ENCODE data around the gene MORF4L1.
A peak's percentile ranks its signal among the peaks of the same experiment; 100 is the strongest.
"Not testable (repeated sequence)": the region's sequence is repeated elsewhere in the genome, so short reads cannot be mapped to it uniquely, and the experiment has no call there.

Gene MORF4L1, protein sequence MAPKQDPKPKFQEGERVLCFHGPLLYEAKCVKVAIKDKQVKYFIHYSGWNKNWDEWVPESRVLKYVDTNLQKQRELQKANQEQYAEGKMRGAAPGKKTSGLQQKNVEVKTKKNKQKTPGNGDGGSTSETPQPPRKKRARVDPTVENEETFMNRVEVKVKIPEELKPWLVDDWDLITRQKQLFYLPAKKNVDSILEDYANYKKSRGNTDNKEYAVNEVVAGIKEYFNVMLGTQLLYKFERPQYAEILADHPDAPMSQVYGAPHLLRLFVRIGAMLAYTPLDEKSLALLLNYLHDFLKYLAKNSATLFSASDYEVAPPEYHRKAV

DNA sequence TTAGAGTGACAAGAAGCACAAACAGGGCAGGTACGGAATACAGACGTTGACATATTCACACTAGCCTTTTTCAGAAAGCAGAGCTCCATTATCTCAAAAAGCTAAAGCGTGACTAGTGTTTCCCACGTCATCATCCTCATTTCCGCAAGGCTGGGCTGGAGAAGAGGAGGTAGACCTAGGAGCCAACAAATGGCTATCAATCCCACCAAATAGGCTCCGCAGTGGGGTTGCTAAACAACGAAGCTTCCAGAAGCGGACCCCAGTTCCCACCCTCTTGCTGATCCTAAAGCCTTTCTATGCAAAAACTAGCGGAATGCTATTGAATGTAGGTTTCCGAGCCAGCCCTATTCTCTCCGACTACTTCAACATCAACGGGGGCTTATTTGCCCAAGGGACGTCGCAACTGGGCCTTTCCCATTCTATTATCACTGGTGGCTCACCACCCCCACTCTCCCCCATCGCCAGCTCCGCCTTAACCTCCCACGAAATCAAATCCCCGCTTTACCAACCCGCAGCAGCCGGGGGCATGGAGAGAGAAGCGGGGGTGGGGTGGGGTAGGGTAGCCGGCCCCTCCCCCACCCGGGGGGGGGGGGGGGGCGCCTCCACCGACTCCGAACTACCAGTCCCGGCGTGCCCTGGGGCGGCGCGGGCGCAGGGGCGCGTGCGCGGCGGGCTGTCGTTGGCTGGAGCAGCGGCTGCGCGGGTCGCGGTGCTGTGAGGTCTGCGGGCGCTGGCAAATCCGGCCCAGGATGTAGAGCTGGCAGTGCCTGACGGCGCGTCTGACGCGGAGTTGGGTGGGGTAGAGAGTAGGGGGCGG is at the start of gene MORF4L1:
MORF4L1 (plus strand) TSS at position 736 of the 817 bp plus-strand sequence. CDS start 128 bp downstream, outside the sequence.
- no peaks in the 10 kb centered on the region for H3K36me3 ChIP-seq (ENCODE audit: control insufficient read depth, insufficient read depth, low read length)
- H3K9ac ChIP-seq (ENCODE audit: low read length), result peak within 1 kb of the TSS; percentile 100
- H3K27me3 ChIP-seq (ENCODE audit: control insufficient read depth, insufficient read depth, low read length), result no peaks in the 10 kb centered on the region
- H3K27ac ChIP-seq (ENCODE audit: low read depth, low read length), result peak within 1 kb of the TSS; percentile 100
- peak within 1 kb of the TSS; percentile 97 for H3K4me3 ChIP-seq (ENCODE audit: low read length)
- H3K4me1 ChIP-seq (ENCODE audit: control insufficient read depth, insufficient read depth, low read length), result peaks cover 4% of the 10 kb centered on the region

DNA sequence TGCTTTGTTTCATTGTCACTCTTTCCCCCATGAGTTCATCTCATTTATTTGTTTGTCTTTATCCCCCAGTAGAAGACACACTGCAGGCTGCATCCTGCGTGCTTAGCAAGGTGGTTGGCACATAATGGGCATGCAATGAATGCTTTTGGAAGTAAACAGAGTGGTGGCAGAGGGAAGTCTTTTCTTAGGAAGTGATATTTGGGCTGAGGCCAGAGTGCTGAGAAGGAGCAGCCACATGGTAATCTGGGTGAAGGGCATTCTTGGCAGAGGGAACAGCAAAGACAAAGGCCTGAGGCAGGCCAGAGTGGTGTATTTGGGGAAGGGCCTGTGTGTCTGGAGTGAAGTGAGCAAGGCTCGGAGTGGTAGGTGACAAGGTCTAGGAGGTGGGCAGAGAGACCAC is 43.8 kb upstream of the MORF4L1 start:
- Histone ChIP-seq H3K36me3 (ENCODE audit: control insufficient read depth, insufficient read depth, low read length) (no peaks in the 10 kb centered on the region), H3K4me3 (ENCODE audit: low read length) (no peak overlapping the region), H3K4me1 (ENCODE audit: control insufficient read depth, insufficient read depth, low read length) (peaks cover 3% of the 10 kb centered on the region), H3K27me3 (ENCODE audit: control insufficient read depth, insufficient read depth, low read length) (no peaks in the 10 kb centered on the region), H3K9ac (ENCODE audit: low read length) (no peak overlapping the region), H3K27ac (ENCODE audit: low read depth, low read length) (no peak overlapping the region)

DNA sequence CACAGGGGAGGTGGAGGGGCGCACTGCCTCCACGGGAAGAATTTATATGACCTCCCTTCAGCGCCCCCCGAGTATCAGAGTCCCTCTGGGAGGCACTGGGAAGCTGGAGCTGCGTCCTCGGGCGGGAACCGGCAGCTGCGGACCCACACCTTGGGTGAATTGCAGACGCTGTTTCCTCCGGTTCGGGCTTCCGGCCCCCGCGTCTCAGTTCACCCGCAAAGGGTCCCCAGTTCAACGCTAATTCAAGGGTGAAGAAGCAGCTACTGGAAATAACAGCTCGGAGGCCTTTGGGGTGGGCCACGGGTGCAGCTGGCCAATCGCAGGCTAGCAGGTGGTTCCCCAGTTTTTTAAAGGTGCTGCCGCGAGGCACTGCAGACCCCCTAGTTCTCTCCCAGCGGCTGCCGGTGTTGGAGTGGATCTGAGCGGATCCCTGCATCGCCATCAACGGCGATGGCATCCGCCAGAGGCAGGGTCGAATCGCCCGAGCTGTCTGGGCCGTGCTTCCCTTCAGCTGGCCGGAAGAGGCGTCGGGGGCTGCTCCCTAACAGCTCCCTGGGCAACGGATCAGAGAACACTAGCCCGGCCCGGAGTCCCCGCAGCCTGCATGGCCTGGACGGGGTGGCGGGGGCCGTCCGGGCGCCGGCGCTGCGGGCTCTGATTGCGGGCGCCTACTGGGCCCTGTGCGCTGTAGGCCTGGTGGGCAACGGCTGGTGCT is 42.0 kb upstream of the MORF4L1 start:
- Histone ChIP-seq H3K36me3 (ENCODE audit: control insufficient read depth, insufficient read depth, low read length) (no peaks in the 10 kb centered on the region), H3K27ac (ENCODE audit: low read depth, low read length) (no peak overlapping the region), H3K4me3 (ENCODE audit: low read length) (no peak overlapping the region), H3K27me3 (ENCODE audit: control insufficient read depth, insufficient read depth, low read length) (no peaks in the 10 kb centered on the region), H3K4me1 (ENCODE audit: control insufficient read depth, insufficient read depth, low read length) (no peaks in the 10 kb centered on the region), H3K9ac (ENCODE audit: low read length) (no peak overlapping the region)

DNA sequence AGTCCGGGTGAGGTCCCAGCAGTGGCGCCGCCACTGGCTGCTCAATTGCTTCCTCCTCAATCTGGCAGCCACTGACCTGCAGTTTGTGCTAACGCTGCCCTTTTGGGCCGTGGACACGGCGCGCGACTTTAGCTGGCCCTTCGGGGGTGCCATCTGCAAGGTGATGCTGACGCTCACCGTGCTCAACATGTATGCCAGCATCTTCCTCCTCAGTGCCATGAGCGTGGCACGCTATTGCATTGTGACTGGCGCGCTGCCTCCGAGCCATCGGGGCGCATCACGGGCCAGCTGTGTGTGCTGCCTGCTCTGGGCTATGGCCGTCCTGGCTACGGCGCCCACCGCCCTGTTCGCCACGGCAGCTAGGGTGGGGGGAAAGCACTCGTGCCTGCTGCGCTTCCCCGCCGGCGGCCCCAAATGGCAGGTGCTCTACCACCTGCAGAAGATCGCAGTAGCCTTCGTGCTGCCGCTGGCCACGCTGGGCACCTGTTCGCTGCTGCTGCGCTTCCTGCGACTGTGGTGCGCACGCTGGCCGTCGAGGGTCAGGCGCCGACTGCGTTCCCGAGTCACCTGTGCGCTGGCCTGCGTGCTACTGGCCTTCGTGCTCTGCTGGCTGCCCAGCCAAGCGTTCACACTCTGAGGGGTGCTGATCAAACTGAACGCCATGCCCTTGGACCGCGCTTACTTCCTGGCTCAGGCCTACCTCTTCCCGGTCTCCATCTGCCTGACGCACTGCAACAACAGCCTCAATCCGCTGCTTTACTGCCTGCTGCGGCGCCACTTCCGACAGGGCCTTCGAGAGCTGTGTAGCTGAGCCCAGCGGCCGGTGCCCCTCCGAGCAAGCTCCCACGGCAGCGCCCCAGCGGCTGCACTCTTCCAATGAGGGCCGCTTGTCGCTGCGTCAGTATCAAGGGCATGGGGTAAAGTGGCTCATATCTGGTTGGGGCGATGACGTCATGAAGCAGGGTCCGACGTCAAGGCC is 41.2 kb upstream of the MORF4L1 start:
- H3K27ac ChIP-seq (ENCODE audit: low read depth, low read length), result no peak overlapping the region
- H3K27me3 ChIP-seq (ENCODE audit: control insufficient read depth, insufficient read depth, low read length), result no peaks in the 10 kb centered on the region
- no peaks in the 10 kb centered on the region for H3K36me3 ChIP-seq (ENCODE audit: control insufficient read depth, insufficient read depth, low read length)
- H3K9ac ChIP-seq (ENCODE audit: low read length), result no peak overlapping the region
- H3K4me1 ChIP-seq (ENCODE audit: control insufficient read depth, insufficient read depth, low read length), result no peaks in the 10 kb centered on the region
- H3K4me3 ChIP-seq (ENCODE audit: low read length), result no peak overlapping the region

DNA sequence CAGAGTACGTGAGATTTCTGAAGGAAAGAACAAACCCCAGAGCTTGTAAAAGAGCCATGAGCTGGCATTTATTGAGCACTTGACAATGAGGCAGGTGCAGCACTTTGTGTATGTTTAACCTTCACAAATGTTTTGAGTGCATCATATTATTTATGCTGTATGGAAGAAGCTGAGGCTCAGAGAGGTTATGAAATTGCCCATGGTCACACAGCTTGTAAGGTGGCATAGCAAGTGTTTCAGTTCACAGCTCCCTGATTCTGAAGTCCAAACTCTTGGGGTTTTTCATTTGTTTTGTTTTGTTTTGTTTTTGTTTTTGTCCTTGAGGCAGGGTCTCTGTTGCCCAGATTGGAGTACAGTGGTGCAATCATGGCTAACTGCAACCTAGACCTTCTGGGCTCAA is 36.4 kb upstream of the MORF4L1 start:
- no peak overlapping the region for H3K9ac ChIP-seq (ENCODE audit: low read length)
- no peak overlapping the region for H3K4me3 ChIP-seq (ENCODE audit: low read length)
- no peaks in the 10 kb centered on the region for H3K4me1 ChIP-seq (ENCODE audit: control insufficient read depth, insufficient read depth, low read length)
- no peaks in the 10 kb centered on the region for H3K27me3 ChIP-seq (ENCODE audit: control insufficient read depth, insufficient read depth, low read length)
- no peak overlapping the region for H3K27ac ChIP-seq (ENCODE audit: low read depth, low read length)
- H3K36me3 ChIP-seq (ENCODE audit: control insufficient read depth, insufficient read depth, low read length), result no peaks in the 10 kb centered on the region

DNA sequence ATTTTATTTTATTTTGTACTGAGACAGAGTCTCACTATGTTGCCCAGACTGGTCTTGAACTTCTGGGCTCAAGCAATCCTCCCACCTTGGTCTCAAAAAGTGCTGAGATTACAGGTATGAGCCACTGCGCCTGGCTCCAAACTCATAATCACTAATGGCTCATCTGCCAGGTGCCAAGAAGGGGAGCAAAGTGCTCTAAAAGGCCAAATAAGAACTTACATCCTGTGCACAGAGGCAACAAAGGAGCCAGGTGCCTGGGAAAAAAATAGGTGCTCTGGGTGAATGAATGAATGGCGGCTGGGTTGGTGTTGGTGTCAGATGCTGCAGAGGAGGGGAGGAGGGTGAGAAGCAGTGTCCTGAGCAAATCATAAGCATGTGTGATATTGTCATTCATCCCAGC is 35.6 kb upstream of the MORF4L1 start:
- Histone ChIP-seq H3K9ac (ENCODE audit: low read length) (no peak overlapping the region), H3K4me1 (ENCODE audit: control insufficient read depth, insufficient read depth, low read length) (no peaks in the 10 kb centered on the region), H3K36me3 (ENCODE audit: control insufficient read depth, insufficient read depth, low read length) (no peaks in the 10 kb centered on the region), H3K27me3 (ENCODE audit: control insufficient read depth, insufficient read depth, low read length) (no peaks in the 10 kb centered on the region), H3K27ac (ENCODE audit: low read depth, low read length) (no peak overlapping the region), H3K4me3 (ENCODE audit: low read length) (no peak overlapping the region)

DNA sequence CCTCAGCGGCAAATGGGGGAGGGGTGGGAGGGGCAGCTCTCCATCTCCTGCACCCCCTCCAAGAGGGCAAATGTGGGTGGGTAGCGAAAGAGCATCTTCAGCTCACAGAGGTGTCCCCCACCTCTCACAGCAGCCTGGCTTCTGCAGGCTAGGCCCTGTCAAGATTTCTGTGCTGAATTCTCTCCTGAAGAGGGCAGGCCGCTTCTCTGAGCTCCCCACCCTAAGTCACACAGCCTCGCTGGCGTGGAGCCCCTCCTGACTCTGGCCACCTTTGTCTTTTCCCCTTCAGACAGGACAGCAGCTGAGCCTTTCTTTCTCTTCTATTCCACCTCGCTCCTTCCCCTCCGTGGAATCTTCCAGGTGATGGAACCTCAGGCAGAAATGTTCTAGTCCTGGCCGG is 35.1 kb upstream of the MORF4L1 start:
- no peaks in the 10 kb centered on the region for H3K36me3 ChIP-seq (ENCODE audit: control insufficient read depth, insufficient read depth, low read length)
- no peak overlapping the region for H3K9ac ChIP-seq (ENCODE audit: low read length)
- no peaks in the 10 kb centered on the region for H3K27me3 ChIP-seq (ENCODE audit: control insufficient read depth, insufficient read depth, low read length)
- H3K4me1 ChIP-seq (ENCODE audit: control insufficient read depth, insufficient read depth, low read length), result no peaks in the 10 kb centered on the region
- H3K27ac ChIP-seq (ENCODE audit: low read depth, low read length), result no peak overlapping the region
- H3K4me3 ChIP-seq (ENCODE audit: low read length), result no peak overlapping the region

DNA sequence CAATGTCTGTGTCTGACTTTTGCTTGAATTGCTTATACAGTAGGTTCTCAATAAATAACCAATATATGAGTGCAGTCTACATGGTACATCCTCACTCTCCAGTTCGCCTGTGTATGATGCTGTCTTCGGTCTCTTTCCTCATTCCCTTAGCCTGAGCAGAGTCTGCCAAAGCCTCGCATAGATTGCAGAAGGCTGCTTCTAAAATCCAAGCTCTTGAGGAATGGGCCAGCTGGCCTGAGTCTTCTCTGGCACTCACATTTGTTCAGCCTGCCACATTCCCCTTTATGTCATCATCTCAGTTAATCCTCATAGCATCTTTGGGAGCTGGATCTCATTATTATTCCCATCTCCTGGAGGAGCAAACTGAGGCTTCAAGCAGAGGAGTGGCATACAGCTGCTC is 34.2 kb upstream of the MORF4L1 start:
- Histone ChIP-seq H3K27ac (ENCODE audit: low read depth, low read length) (no peak overlapping the region), H3K4me1 (ENCODE audit: control insufficient read depth, insufficient read depth, low read length) (no peaks in the 10 kb centered on the region), H3K36me3 (ENCODE audit: control insufficient read depth, insufficient read depth, low read length) (no peaks in the 10 kb centered on the region), H3K9ac (ENCODE audit: low read length) (no peak overlapping the region), H3K27me3 (ENCODE audit: control insufficient read depth, insufficient read depth, low read length) (no peaks in the 10 kb centered on the region), H3K4me3 (ENCODE audit: low read length) (no peak overlapping the region)

DNA sequence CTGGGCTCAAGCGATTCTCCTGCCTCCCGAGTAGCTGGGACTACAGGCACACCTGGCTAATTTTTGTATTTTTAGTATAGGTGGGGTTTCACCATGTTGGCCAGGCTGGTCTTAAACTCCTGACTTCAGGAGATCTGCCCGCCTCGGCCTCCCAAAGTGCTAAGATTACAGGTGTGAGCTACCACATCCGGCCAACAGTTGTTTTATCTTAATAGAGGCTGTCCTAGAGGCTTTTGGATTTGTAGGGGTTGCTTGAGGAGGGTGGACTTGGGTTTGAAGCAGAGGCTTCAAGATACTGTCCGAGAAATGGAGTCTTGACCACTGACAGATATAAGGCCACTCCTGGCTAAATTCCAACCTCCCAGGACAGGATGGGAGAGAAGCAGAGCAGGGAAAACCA is 33.5 kb upstream of the MORF4L1 start:
- H3K27ac ChIP-seq (ENCODE audit: low read depth, low read length); H3K4me3 ChIP-seq (ENCODE audit: low read length); H3K4me1 ChIP-seq (ENCODE audit: control insufficient read depth, insufficient read depth, low read length); H3K9ac ChIP-seq (ENCODE audit: low read length); H3K36me3 ChIP-seq (ENCODE audit: control insufficient read depth, insufficient read depth, low read length); H3K27me3 ChIP-seq (ENCODE audit: control insufficient read depth, insufficient read depth, low read length): not testable (repeated sequence)

DNA sequence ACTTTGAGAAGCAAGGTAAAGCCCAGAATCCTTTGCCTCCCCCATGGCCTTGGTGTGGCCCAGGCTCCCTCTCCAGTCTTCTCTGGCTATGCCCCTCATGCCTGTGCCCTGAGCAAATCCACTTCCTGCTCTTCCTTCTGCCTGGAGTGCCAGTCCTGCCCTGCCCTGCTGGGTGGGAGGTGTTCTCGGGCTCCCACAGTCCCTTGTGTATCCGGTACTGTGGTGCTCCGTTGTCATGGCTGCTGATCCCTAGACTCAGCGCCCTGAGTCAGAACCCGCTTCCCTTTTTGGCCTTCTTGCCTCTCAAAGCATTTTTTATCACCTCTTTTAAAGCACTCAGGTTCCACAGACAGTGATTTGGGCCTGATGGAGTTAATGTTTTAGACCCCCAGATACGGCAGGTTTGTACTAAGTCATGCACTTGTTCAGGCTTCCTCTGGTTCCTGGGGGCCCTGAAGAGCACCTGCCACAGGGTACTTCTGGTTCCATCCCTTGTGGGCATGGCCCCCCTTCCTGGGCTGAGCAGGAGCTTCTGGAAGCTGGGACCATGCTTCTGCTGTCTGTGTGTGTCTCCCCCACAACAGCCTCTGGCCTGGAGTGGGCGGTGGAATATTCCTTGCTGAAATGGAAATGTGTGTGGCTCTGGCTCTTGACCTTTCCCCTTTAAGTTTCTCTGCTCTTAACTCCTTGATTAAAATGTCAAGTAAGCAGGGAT is 31.9 kb upstream of the MORF4L1 start:
- Histone ChIP-seq H3K4me1 (ENCODE audit: control insufficient read depth, insufficient read depth, low read length) (no peaks in the 10 kb centered on the region), H3K27me3 (ENCODE audit: control insufficient read depth, insufficient read depth, low read length) (no peaks in the 10 kb centered on the region), H3K27ac (ENCODE audit: low read depth, low read length) (no peak overlapping the region), H3K9ac (ENCODE audit: low read length) (no peak overlapping the region), H3K36me3 (ENCODE audit: control insufficient read depth, insufficient read depth, low read length) (no peaks in the 10 kb centered on the region), H3K4me3 (ENCODE audit: low read length) (no peak overlapping the region)

DNA sequence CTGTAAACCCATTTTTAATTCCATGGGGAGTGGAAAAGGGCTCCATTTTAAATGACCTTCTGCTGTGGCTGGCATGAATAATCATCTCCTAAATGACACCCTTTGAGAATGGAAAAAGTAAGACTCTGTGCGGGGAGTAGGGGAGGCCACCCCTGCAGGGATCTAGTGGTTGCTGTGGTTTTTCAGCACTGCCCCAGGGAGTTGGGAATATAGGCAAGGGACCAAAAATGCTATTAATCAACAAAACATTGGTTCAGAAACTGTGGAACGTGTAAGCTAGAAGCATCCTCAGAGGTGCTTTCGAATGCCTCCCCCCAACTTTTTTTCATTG is 31.3 kb upstream of the MORF4L1 start:
- Histone ChIP-seq H3K36me3 (ENCODE audit: control insufficient read depth, insufficient read depth, low read length) (no peaks in the 10 kb centered on the region), H3K4me3 (ENCODE audit: low read length) (no peak overlapping the region), H3K27me3 (ENCODE audit: control insufficient read depth, insufficient read depth, low read length) (no peaks in the 10 kb centered on the region), H3K4me1 (ENCODE audit: control insufficient read depth, insufficient read depth, low read length) (no peaks in the 10 kb centered on the region), H3K27ac (ENCODE audit: low read depth, low read length) (no peak overlapping the region), H3K9ac (ENCODE audit: low read length) (no peak overlapping the region)
